GF-D8 (cell line): ENCODE results near the gene SCN5A.

Experiments used
- DNase-seq: peaks from one replicate; lab custom pipeline; 2025; lab: John Stamatoyannopoulos, UW

SCN5A gene

GRCh38 chr3:38647217-38647970, 2.1 kb downstream of the SCN5A start:
- DNase-seq: no peak

- no peak for DNase-seq
Measured at GRCh38 chr3:38646630-38647029, 2.9 kb downstream of the SCN5A start.

GRCh38 chr3:38646062-38646461, 3.4 kb downstream of the SCN5A start:
- DNase-seq: no peak

GRCh38 chr3:38645601-38646000, 3.9 kb downstream of the SCN5A start:
- no peak for DNase-seq

GRCh38 chr3:38645076-38645475, 4.4 kb downstream of the SCN5A start:
- no peak for DNase-seq

GRCh38 chr3:38644662-38645053, 4.8 kb downstream of the SCN5A start:
- no peak for DNase-seq

GRCh38 chr3:38644016-38644661, 5.3 kb downstream of the SCN5A start:
- DNase-seq: no peak

GRCh38 chr3:38643592-38643991, 5.9 kb downstream of the SCN5A start:
- DNase-seq: no peak

GRCh38 chr3:38643090-38643489, 6.4 kb downstream of the SCN5A start:
- no peak for DNase-seq

- no peak for DNase-seq
Measured at GRCh38 chr3:38641461-38642110, 7.9 kb downstream of the SCN5A start.

- DNase-seq: no peak
Measured at GRCh38 chr3:38640661-38641452, 8.6 kb downstream of the SCN5A start.

GRCh38 chr3:38638354-38638753, 11.1 kb downstream of the SCN5A start:
- DNase-seq: no peak

- DNase-seq: no peak
Measured at GRCh38 chr3:38637906-38638305, 11.6 kb downstream of the SCN5A start.

- DNase-seq: no peak
Measured at GRCh38 chr3:38636881-38637280, 12.6 kb downstream of the SCN5A start.

- no peak for DNase-seq
Measured at GRCh38 chr3:38636464-38636863, 13.0 kb downstream of the SCN5A start.

- no peak for DNase-seq
Measured at GRCh38 chr3:38634111-38634510, 15.4 kb downstream of the SCN5A start.

GRCh38 chr3:38632989-38633388, 16.5 kb downstream of the SCN5A start:
- DNase-seq: no peak

GRCh38 chr3:38630606-38631005, 18.9 kb downstream of the SCN5A start:
- DNase-seq: no peak

GRCh38 chr3:38630070-38630469, 19.4 kb downstream of the SCN5A start:
- no peak for DNase-seq

- DNase-seq: no peak
Measured at GRCh38 chr3:38628835-38629234, 20.7 kb downstream of the SCN5A start.

- no peak for DNase-seq
Measured at GRCh38 chr3:38627956-38628355, 21.5 kb downstream of the SCN5A start.

GRCh38 chr3:38626171-38626570, 23.3 kb downstream of the SCN5A start:
- no peak for DNase-seq
